ENCODE results near the gene NPHP3. TPM values are rescaled to one million over a fixed set of nuclear protein-coding genes. Genes with fewer than 3 reads are reported as not detected.
A peak's percentile ranks its signal among the peaks of the same experiment; 100 is the strongest.

Gene NPHP3
- polyA plus RNA-seq, 4 donors: 35.1 to 51.0 (median 42.8) TPM

DNA sequence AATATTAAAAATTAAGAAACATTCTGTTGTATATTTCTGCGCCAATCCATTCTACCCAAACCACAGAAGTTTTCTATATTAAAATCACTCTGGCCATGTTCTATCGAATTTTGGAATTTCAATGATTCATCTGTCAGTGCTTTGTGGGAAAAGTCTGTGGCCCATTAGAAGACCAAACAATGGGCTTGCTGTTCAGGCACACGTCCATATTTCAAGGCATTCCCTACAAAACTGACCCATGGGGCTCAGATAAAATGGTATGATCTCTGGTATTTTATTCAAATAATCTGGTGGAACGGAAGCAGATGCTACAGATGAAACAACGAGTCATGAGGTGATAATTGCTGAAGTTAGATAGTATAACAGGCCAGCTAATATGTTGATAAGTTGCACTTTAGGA, 12.4 kb downstream of the NPHP3 start:
- DNase-seq (ENCODE audit: low read depth in 4 of 4, low spot score in 3 of 4): no peak

DNA sequence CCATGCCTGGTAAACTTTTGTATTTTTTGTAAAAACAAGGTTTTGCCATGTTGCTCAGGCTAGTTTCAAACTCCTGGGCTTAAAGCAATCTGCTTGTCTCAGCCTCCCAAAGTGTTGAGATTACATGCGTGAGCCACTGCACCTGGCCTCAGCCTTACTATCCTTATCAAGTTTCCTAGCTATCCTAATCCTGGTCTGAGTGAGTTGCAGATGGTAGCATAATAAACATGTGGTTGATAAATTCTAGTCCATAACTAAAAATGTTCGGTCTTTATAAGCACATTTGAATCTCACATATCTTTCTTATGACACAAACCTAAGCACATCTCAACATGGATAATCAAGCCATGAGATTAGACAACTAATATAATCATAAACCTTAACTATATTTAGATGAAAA, 18.5 kb downstream of the NPHP3 start:
- no peak for DNase-seq (ENCODE audit: low read depth in 4 of 4, low spot score in 3 of 4)

GRCh38 chr3:132695422-132695821, 26.8 kb downstream of the NPHP3 start:
- DNase-seq (ENCODE audit: low read depth in 4 of 4, low spot score in 3 of 4): no peak

GRCh38 chr3:132694991-132695390, 27.2 kb downstream of the NPHP3 start:
- no peak for DNase-seq (ENCODE audit: low read depth in 4 of 4, low spot score in 3 of 4)

DNA sequence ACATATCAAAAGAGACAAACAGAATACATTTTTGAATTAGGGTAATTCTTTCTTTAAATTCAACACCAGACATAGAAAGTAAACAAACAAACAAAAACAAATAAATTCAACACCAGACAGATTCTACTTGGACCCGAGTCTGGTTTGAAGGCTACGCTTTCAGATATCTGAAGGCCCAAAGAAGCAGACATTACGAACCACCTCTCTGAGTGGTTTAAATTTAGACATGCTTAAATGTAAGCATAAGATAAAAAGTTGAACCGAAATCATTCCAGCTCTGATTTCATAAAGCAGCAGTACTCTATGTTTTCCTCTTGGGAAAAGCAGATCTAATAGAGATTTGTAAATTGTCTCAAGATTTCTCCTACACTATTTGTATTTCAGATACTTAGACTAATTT, 32.2 kb downstream of the NPHP3 start:
- no peak for DNase-seq (ENCODE audit: low read depth in 4 of 4, low spot score in 3 of 4)

- no peak for DNase-seq (ENCODE audit: low read depth in 4 of 4, low spot score in 3 of 4)
Measured at GRCh38 chr3:132682201-132682600, 40.0 kb downstream of the NPHP3 start.

- DNase-seq (ENCODE audit: low read depth in 4 of 4, low spot score in 3 of 4): no peak
Measured at GRCh38 chr3:132681421-132681820, 40.8 kb downstream of the NPHP3 start.

DNA sequence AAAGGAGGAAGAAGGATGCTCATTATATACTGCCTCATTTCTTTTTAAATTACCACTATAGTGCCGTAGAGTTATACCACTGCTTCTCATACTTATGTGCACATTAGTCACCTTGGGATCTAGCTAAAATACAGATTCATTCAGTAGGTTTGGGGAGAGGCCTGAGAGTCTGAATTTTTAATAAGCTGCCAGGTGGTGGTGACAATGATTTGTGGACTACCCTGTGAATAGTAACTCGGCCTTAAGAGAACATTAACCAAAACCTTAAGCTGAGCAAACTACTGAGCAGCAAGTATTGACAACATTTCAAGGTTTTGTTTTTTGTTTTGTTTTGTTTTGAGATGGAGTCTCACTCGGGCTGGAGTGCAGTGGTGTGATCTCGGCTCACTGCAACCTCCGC, 42.3 kb downstream of the NPHP3 start:
- no peak for DNase-seq (ENCODE audit: low read depth in 4 of 4, low spot score in 3 of 4)

- DNase-seq (ENCODE audit: low read depth in 4 of 4, low spot score in 3 of 4): no peak
Measured at GRCh38 chr3:132675408-132675807, 46.8 kb downstream of the NPHP3 start.

GRCh38 chr3:132669256-132669777, 52.9 kb downstream of the NPHP3 start:
- no peak for DNase-seq (ENCODE audit: low read depth in 4 of 4, low spot score in 3 of 4)

DNA sequence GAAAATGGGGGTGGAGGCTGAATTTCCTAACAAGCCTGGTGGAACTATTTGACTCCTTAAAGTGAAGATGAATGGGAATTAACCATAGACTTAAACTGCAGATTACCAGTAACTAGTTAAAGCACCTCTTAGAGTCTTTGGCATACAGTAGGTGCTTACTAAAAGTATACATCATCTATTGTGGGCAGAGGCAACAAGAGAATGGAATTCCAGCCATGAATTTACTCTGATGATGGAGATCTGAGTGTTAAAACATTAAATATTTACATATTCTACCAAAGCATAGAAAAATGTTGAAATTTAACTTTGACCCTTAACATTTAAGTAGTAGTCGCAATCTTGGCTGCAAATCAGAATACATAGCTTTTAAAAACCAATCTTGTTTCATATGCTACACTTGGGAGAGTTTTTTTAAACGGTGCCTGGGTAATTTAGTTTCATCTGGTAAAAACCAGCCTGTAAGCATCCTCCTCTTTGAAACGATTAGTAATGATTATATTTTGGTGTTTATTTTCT, 56.9 kb downstream of the NPHP3 start:
- no peak for DNase-seq (ENCODE audit: low read depth in 4 of 4, low spot score in 3 of 4)

DNA sequence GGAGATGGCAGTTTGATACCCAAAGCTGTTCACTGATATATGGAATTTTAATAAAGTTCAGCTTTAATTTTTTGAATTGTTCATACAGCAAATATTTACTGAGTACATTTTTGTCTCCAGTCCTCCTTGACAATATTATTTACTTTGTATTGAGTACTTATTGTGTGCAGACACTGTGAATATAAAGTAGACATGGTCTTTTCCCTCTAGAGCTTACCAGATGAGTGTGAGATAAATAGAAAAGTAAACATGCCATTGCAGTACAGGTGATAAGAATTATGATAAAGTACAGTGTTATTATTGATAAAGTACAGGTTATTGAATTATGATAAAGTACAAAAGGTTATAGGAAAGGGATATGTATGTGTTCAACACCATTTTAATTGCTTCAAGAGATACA, 60.0 kb downstream of the NPHP3 start:
- no peak for DNase-seq (ENCODE audit: low read depth in 4 of 4, low spot score in 3 of 4)

DNA sequence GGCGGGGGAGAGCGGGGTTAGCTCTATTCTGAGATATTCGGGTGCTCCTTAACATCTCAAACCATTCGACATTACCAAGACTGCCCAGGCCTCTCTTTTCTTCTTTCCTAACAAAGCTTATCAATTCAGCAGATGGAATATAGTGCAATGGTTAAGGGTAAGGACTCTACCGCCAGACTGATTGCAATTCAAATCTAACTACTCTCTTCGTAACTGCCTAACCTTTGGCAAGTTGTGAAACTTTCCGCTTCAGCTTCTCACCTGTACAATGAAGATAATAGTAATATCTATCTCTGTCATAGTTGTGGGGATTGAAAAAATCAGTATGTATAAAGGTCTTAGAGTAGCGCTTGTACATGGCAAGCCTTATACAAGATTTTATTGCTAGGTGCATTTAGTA, 61.1 kb downstream of the NPHP3 start:
- DNase-seq (ENCODE audit: low read depth in 4 of 4, low spot score in 3 of 4): no peak

DNA sequence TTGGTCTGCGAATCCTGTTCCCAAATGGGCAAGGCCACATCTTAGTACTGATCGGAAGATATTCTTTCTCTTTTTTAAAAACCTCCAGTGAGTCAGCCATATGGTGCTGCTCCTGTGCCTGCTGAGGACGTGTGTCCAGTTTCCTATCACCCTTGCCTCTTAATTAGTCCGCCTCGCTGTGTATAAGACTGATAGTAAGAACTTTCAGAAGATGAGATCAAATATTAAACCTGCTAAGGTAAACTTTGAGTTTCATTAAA, 61.5 kb downstream of the NPHP3 start:
- no peak for DNase-seq (ENCODE audit: low read depth in 4 of 4, low spot score in 3 of 4)

DNA sequence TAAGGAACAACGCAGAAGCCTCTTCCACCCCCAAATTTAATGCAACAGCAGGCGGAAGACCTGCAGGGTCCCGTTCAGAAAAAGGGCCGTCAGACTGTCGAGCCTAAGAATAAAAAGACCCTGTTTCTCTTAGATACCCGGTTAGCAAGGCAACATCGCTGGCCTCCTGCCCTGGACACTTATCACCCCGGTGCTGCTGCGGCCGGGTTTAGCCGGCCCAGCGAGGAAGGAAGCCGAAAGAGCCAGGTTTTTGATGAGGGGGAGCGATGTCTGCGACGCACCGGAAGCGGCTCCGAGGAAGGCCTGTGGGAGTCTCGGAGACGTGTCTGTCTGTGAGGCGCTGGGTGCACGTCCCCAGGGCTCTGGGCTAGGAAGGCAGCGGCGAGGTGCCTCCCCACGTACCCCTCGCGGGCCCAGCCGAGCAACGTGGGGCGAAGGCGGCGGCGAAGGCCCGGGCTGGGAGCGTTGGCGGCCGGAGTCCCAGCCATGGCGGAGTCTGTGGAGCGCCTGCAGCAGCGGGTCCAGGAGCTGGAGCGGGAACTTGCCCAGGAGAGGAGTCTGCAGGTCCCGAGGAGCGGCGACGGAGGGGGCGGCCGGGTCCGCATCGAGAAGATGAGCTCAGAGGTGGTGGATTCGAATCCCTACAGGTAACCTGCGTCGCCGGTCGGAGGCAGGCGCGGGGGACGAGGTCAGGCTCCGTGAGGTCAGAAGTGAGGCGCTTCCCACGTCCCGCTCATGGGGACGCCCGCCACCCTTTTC, 62.0 kb downstream of the NPHP3 start, which contains the start of gene UBA5:
Gene UBA5 (plus strand): TSS at position 278 of the 759 bp plus-strand sequence. CDS start 209 bp downstream, at position 487.
- peak in 3 of 4 donors; percentile 50 to 67 (median 53) for DNase-seq (ENCODE audit: low read depth in 4 of 4, low spot score in 3 of 4)

DNA sequence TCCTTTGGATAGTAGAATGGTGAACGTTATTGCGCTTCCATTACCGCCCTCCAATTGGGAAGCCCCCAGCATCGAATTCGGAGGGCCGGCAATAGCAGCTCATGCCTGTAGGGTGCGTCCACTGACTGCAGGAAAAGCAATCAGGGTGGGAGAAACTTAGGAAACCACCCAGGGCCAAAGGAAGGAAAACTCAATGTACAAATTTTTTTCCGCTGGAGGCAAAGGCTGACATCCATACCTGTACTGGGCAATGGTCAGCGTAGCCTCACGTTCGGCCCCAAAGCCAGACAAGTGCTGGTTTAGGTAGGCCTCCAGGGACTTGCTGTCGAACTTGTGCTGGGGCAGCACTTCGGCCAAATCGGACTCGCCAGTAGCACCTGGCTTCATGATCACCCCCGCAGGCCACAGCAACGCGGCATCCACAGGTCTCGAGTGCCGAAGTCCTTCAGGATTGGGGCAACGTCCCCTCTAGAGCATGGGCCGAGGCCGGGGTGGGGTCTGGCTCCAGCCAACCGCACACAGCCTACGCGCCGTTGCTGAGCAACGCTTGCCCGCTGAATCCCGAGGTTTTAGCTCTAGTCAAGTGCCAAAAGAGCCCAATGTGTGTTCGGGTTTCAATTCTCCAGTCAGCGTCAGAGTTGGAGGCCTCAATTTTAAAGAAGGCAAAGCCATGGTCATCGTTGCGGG, 62.7 kb downstream of the NPHP3 start, which contains the start of gene ACAD11:
Gene ACAD11 (minus strand): TSS at position 445 of the 687 bp plus-strand sequence. CDS start 58 bp downstream, at position 387.
- DNase-seq (ENCODE audit: low read depth in 4 of 4, low spot score in 3 of 4): peak in 3 of 4 donors; percentile 56 to 67 (median 65)

DNA sequence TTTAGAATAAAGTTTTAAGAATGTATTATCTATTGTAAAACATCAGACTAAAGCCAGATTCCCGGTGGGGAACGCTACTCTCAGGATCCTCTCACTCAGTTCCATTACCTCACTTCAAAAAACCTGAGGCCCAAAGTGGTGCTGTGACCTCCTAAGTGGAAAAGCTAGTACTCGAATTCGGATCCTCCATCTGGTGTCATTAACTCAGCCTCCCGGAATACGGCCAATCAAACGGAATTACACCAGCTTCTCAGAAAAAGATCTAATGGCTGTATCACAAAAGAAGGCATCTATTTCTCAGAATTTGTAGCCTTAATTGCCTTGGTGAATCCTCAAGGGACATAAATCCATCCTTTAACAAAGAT, 63.2 kb downstream of the NPHP3 start:
- no peak for DNase-seq (ENCODE audit: low read depth in 4 of 4, low spot score in 3 of 4)

DNA sequence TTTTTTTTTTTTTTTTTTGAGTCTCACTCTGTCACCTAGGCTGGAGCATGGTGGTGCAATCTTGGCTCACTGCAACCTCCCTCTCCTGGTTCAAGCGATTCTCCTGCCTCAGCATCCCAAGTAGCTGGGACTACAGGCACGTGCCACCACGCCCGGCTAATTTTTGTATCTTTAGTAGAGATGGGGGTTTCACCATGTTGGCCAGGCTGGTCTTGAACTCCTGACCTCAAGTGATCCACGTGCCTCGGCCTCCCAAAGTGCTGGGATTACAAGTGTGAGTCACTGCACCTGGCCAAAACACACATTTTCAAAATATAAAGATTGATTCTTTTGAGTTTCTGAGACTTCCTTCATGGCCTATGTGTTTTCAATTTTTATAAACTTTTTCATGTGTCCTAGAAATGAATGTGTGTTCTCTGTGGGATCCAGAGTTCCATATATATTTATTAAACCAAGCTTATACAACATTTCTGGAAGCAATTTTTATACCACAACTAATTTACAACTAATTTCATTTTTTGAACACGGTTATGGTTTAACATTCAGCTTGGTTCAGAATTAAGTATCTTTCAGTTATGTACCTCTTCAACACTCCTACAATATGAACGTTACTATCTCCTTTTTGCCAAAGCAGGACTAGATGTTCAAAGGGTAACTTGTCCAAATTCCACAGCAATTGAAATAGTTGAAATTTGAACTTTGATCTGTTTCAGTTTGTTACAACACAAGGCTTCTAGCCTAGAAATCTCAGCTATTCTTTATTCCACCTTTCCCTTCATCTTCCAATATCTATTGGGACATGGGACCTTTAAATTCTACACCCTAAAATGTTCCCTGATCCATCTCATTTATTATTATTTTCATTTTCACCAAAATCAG, 64.1 kb downstream of the NPHP3 start:
- DNase-seq (ENCODE audit: low read depth in 4 of 4, low spot score in 3 of 4): no peak

- DNase-seq (ENCODE audit: low read depth in 4 of 4, low spot score in 3 of 4): no peak
Measured at GRCh38 chr3:132655471-132655870, 66.7 kb downstream of the NPHP3 start.

DNA sequence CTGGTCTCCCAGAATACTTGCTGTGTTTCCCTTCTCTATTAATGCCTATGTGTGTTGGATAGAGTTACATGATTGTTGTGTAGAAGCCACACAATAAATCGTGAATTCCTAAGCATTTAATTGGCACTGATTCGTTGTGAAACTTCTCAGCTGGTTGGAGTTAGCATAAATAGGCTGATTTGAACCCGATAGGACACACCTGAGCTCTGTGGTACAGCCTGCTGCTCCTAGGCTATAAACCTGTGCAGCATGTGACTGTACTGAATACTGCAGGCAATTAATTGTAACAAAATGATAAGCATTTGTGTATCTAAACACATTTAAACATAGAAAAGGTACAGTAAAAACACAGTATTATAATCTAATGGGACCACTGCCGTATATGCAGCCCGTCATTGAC, 67.5 kb downstream of the NPHP3 start:
- peak in 1 of 4 donors; percentile 8 for DNase-seq (ENCODE audit: low read depth in 4 of 4, low spot score in 3 of 4)

DNA sequence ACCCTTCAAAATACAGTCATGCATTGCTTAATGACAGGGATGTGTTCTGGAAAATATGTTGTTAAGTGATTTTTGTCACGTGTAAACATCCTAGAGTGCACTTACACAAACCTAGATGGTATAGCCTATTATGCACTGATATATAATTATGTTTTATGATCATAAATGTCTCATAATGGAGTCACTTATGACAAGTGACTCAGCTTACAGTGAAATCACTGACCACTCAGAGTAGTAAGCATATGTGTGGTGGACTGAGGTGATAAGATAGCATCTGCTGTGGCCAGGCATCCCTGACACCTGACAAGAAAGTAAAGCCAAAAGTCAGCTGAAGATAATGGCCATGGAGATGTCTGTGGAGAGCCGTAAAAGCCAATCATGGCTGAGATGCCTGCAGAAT, 68.0 kb downstream of the NPHP3 start:
- no peak for DNase-seq (ENCODE audit: low read depth in 4 of 4, low spot score in 3 of 4)
